ENCODE measurements around the gene FAM20B. TPM values are rescaled to one million over a fixed set of nuclear protein-coding genes. Genes with fewer than 3 reads are reported as not detected.

FAM20B gene
- total and polyA plus RNA-seq, 2 of the 13 experiments (the other 11 are each of a cell fraction or from before 2014, with no cell fraction given) = 13.8 to 26.9 TPM

- Histone ChIP-seq H2AFZ (ENCODE audit: low read length) (no peak overlapping the region), H3K9ac (ENCODE audit: insufficient read depth, low read depth, low read length) (no peak overlapping the region), H4K20me1 (ENCODE audit: insufficient read depth, low read length) (no peaks in the 10 kb centered on the region), H3K9me3 (ENCODE audit: low read length) (no peaks in the 10 kb centered on the region), H3K4me1 (ENCODE audit: insufficient read depth, low read length) (peaks cover 54% of the 10 kb centered on the region), H3K36me3 (replicated peaks in 1 of 2; ENCODE audit: control insufficient read depth in 1 of 2, insufficient read depth in 2 of 2, low read length in 2 of 2) (peaks cover 0 to 6% of the 10 kb centered on the region in 2 experiments; a peak in 2 of 5 replicates), H3K27ac (ENCODE audit: extremely low read length, insufficient read depth, low read length) (no peak overlapping the region), H3K4me2 (ENCODE audit: low read depth, low read length) (no peak overlapping the region), H3K27me3 (ENCODE audit: control insufficient read depth in 1 of 2, insufficient read depth in 2 of 2, low read length in 2 of 2) (no peaks in the 10 kb centered on the region), H3K4me3 (replicated peaks in 1 of 3; ENCODE audit: insufficient read depth in 1 of 3, low read depth in 2 of 3, low read length in 3 of 3) (no peak overlapping the region), H3K79me2 (ENCODE audit: insufficient read depth, low read length) (peaks cover 16% of the 10 kb centered on the region)
- ATAC-seq = no peak
- POLR2A ChIA-PET = no interaction called here
- TF ChIP-seq HNRNPLL (IDR thresholded peaks at IDR 0.05; ENCODE audit: low read depth, low read length, poor library complexity, severe bottlenecking) (no peak), MBNL3 (CRISPR knock-in tag; conservative IDR thresholded peaks at IDR 0.05) (no peak), AKAP8 (CRISPR knock-in tag; IDR thresholded peaks at IDR 0.05) (no peak), SAFB2 (CRISPR knock-in tag; IDR thresholded peaks at IDR 0.05; ENCODE audit: borderline replicate concordance, low read depth) (no peak), CHD4 (IDR thresholded peaks at IDR 0.05; ENCODE audit: borderline replicate concordance, low read length) (no peak), NFIB (CRISPR knock-in tag; IDR thresholded peaks at IDR 0.05; ENCODE audit: borderline replicate concordance) (no peak)
- TF ChIP-seq, protein P1, sequence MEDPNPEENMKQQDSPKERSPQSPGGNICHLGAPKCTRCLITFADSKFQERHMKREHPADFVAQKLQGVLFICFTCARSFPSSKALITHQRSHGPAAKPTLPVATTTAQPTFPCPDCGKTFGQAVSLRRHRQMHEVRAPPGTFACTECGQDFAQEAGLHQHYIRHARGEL (CRISPR knock-in tag; IDR thresholded peaks at IDR 0.05) = no peak
- in situ Hi-C loops (cut with HindIII; ENCODE audit: extremely low pct_ligation_motif_present, low pct_unique_long_range_greater_than_20kb) = no loop called here
- CTCF ChIA-PET (ENCODE audit: low intra/inter-chr PET ratio, low total read pairs) = no interaction called here
- 97% methylated on average over 5 of the region's 5 CpGs for WGBS (ENCODE audit: low lambda C conversion rate)
- no peak for DNase-seq (ENCODE audit: low spot score)
- no TSS peak for BruUV-seq (replicated peaks)
- FAIRE-seq = no peak
- intact Hi-C loops (cut with micrococcal nuclease; ENCODE audit: unreplicated experiment) = no loop called here
Observed at GRCh38 chr1:179043907-179044306, 18.2 kb downstream of the FAM20B start.
